ENCODE results near the gene BCL7B. TPM values are rescaled to one million over a fixed set of nuclear protein-coding genes. Genes with fewer than 3 reads are reported as not detected.

The BCL7B gene
- total and polyA plus RNA-seq, 8 donors = 9.0 to 105 (median 65.2) TPM

- 0 to 1% (median 0%) methylated on average over 32 to 75 of the region's 75 CpGs for WGBS, 5 donors
- peak; percentile 100 for DNase-seq
- no peaks in the 10 kb centered on the region for H3K27me3 ChIP-seq
- no peaks in the 10 kb centered on the region for H3K9me3 ChIP-seq
- H3K27ac ChIP-seq = peak within 1 kb of the TSS; percentile 92 to 98 (median 95)
- intact Hi-C loops (cut with DNase I; ENCODE audit: low total_unique reads) = no loop called here
- H3K36me3 ChIP-seq = peaks cover 8 to 28% (median 26%) of the 10 kb centered on the region in 4 donors
- no peak for TF ChIP-seq EP300 (IDR thresholded peaks at IDR 0.05)
- peak in 1 of 7 experiments; percentile 12 for TF ChIP-seq CTCF (IDR thresholded peaks at IDR 0.05)
- TF ChIP-seq POLR2AphosphoS5 (IDR thresholded peaks at IDR 0.05) = peak; percentile 31 to 87 (median 78)
- TF ChIP-seq POLR2A (IDR thresholded peaks at IDR 0.05) = peak in 1 of 4 donors; percentile 66
- H3K4me3 ChIP-seq = peak within 1 kb of the TSS; percentile 73 to 91 (median 88)
- peaks cover 14 to 59% (median 30%) of the 10 kb centered on the region in 4 donors for H3K4me1 ChIP-seq
Observed at GRCh38 chr7:73578342-73579128, 21.0 kb upstream of the BCL7B start, which contains the start of gene TBL2. TBL2 (minus strand) TSS chr7:73578579; CDS start chr7:73578549, 30 bp downstream.

DNA sequence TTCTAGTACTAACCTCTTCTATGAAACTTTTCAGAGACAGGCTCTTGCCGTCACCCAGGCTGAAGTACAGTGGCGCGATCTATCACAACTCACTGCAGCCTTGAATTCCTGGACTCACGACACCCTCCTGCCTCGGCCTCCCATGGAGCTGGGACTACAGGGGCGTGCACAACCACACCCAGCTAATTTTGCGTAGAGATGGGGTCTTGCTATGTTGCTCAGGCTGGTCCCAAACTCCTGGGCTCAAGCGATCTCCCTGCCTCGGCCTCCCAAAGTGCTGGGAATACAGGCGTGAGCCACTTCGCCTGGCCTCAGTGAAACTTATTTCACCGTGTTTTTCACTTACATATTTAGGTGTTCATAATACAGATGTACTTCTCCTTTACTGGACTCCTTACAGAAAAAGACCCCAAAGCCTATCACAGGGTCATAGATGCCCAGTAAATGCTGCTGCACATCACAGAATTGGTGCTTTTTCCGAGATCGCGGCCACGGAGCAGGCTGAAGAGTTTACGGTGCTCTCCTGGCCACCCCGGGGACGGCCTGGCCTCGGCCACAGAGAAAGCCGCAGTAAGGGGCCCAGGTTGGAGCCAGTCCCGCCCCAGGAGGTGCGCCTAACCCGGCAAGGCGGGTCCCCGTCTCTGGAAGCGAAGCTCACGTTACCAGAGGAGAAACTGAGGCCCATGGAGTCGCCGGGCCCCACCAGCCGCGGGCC, 20.3 kb upstream of the BCL7B start:
- peak overlapping the region; percentile 73 to 91 (median 88) for H3K4me3 ChIP-seq
- H3K4me1 ChIP-seq = peaks cover 14 to 65% (median 30%) of the 10 kb centered on the region in 4 donors
- peaks cover 15 to 35% (median 34%) of the 10 kb centered on the region in 4 donors for H3K36me3 ChIP-seq
- no peak for TF ChIP-seq POLR2A (IDR thresholded peaks at IDR 0.05)
- H3K9me3 ChIP-seq = no peaks in the 10 kb centered on the region
- H3K27me3 ChIP-seq = no peaks in the 10 kb centered on the region
- peak in 1 of 2 donors; percentile 58 for DNase-seq
- H3K27ac ChIP-seq = peak overlapping the region; percentile 92 to 98 (median 95)
- 6 to 12% (median 7%) methylated on average over 23 to 32 of the region's 32 CpGs for WGBS, 5 donors
- intact Hi-C loops (cut with DNase I; ENCODE audit: low total_unique reads) = no loop called here

DNA sequence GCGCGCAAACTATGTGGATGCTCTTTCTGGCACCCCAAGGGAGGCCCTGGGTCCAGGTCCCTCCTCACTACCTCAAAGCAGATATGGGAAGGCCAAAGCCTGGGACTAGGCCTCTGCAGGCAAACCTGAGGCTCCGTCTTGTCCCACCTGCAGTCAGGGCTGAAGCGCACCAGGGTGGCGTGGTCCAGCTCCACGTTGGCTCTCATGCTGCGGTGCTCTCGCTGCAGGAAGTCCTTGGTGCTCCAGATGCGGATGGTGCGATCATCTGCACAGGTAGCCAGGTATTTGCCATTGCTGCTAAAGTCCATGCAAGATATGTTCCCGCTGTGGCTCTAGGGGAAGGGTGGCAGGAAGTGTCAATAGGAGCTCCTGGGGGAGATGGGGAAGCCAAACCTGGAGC, 16.3 kb upstream of the BCL7B start:
- Histone ChIP-seq H3K27me3 (no peaks in the 10 kb centered on the region), H3K27ac (no peak overlapping the region), H3K4me1 (peaks cover 14 to 42% (median 22%) of the 10 kb centered on the region in 4 donors), H3K4me3 (no peak overlapping the region), H3K36me3 (peaks cover 42 to 75% (median 74%) of the 10 kb centered on the region in 4 donors), H3K9me3 (no peaks in the 10 kb centered on the region)
- intact Hi-C loops (cut with DNase I; ENCODE audit: low total_unique reads) = no loop called here
- TF ChIP-seq POLR2A (IDR thresholded peaks at IDR 0.05) (no peak), EP300 (IDR thresholded peaks at IDR 0.05) (no peak), POLR2AphosphoS5 (IDR thresholded peaks at IDR 0.05) (no peak), CTCF (IDR thresholded peaks at IDR 0.05) (no peak)
- no peak for DNase-seq
- WGBS, 5 donors = 96 to 99% (median 96%) methylated on average over 8 to 11 of the region's 11 CpGs

GRCh38 chr7:73573276-73573675, 15.8 kb upstream of the BCL7B start:
- no peak for TF ChIP-seq CTCF (IDR thresholded peaks at IDR 0.05)
- TF ChIP-seq POLR2AphosphoS5 (IDR thresholded peaks at IDR 0.05) = no peak
- no peak for TF ChIP-seq EP300 (IDR thresholded peaks at IDR 0.05)
- TF ChIP-seq POLR2A (IDR thresholded peaks at IDR 0.05) = no peak
- WGBS, 5 donors = 91 to 98% (median 94%) methylated on average over 8 to 9 of the region's 9 CpGs
- H3K4me3 ChIP-seq = no peak overlapping the region
- H3K27me3 ChIP-seq = no peaks in the 10 kb centered on the region
- H3K9me3 ChIP-seq = no peaks in the 10 kb centered on the region
- H3K27ac ChIP-seq = no peak overlapping the region
- peaks cover 42 to 75% (median 75%) of the 10 kb centered on the region in 4 donors for H3K36me3 ChIP-seq
- no peak for DNase-seq
- peaks cover 14 to 41% (median 22%) of the 10 kb centered on the region in 4 donors for H3K4me1 ChIP-seq
- intact Hi-C loops (cut with DNase I; ENCODE audit: low total_unique reads) = no loop called here
